ENCODE results near the gene CEP164.

- TF ChIP-seq, protein P1, sequence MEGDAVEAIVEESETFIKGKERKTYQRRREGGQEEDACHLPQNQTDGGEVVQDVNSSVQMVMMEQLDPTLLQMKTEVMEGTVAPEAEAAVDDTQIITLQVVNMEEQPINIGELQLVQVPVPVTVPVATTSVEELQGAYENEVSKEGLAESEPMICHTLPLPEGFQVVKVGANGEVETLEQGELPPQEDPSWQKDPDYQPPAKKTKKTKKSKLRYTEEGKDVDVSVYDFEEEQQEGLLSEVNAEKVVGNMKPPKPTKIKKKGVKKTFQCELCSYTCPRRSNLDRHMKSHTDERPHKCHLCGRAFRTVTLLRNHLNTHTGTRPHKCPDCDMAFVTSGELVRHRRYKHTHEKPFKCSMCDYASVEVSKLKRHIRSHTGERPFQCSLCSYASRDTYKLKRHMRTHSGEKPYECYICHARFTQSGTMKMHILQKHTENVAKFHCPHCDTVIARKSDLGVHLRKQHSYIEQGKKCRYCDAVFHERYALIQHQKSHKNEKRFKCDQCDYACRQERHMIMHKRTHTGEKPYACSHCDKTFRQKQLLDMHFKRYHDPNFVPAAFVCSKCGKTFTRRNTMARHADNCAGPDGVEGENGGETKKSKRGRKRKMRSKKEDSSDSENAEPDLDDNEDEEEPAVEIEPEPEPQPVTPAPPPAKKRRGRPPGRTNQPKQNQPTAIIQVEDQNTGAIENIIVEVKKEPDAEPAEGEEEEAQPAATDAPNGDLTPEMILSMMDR (IDR thresholded peaks at IDR 0.05): no peak
- TF ChIP-seq POLR2A (IDR thresholded peaks at IDR 0.05): no peak
These were observed 102.8 kb downstream of the CEP164 start for GRCh38 chr11:117430293-117430955.
